Neuronal stem cell (in vitro differentiated cells): ENCODE data around the gene CYP2C19.

Experiments
- DNase-seq: peaks from one replicate; pipeline ENCODE4 v3.0.0-alpha.2; 2013; ENCODE audit warnings: low spot score
- H2AFZ ChIP-seq: one replicate; pipeline ENCODE4 v1.6.1; 2013; ENCODE audit warnings: mild to moderate bottlenecking, low read length, inconsistent platforms
- H2AK5ac ChIP-seq: 2 replicates; pipeline ENCODE4 v1.6.1; 2013; ENCODE audit warnings: low read depth, mild to moderate bottlenecking, inconsistent platforms, low read length, moderate library complexity, mixed read lengths
- H2BK120ac ChIP-seq: 2 replicates; pipeline ENCODE4 v1.6.1; 2013; ENCODE audit warnings: low read depth, mild to moderate bottlenecking, inconsistent platforms, low read length, moderate library complexity, mixed read lengths
- H2BK12ac ChIP-seq: one replicate; pipeline ENCODE4 v1.6.1; 2013; ENCODE audit warnings: low read length, inconsistent platforms
- H2BK15ac ChIP-seq: 2 replicates; pipeline ENCODE4 v1.6.1; 2013; ENCODE audit warnings: mild to moderate bottlenecking, low read length, inconsistent platforms, mixed read lengths
- H2BK5ac ChIP-seq: one replicate; pipeline ENCODE4 v1.6.1; 2013; ENCODE audit warnings: inconsistent platforms, mild to moderate bottlenecking, low read length, moderate library complexity
- H3K14ac ChIP-seq: one replicate; pipeline ENCODE4 v1.6.1; 2013; ENCODE audit warnings: low read length, inconsistent platforms
- H3K18ac ChIP-seq: 2 replicates; pipeline ENCODE4 v1.6.1; 2013; ENCODE audit warnings: low read length, inconsistent platforms
- H3K23ac ChIP-seq: 2 replicates; pipeline ENCODE4 v1.6.1; 2013; ENCODE audit warnings: low read depth, mild to moderate bottlenecking, mixed read lengths, low read length, inconsistent platforms; ENCODE audit not compliant: poor library complexity
- H3K27ac ChIP-seq: replicated peaks from 3 replicates; pipeline ENCODE4 v1.5.1; 2013; ENCODE audit warnings: low read length, inconsistent platforms
- H3K27me3 ChIP-seq, 3 experiments: 2 replicates each; pipeline ENCODE4 v1.6.1; 2013; ENCODE audit warnings: low read length in 3 of 3, mild to moderate bottlenecking in 2 of 3, inconsistent platforms in 1 of 3, low read depth in 1 of 3, mixed read lengths in 1 of 3, moderate library complexity in 1 of 3; ENCODE audit not compliant: control insufficient read depth in 3 of 3, insufficient read depth in 3 of 3
- H3K36me3 ChIP-seq, 2 donors: replicated peaks in 1 of 2; 2 replicates each; pipeline ENCODE4 v1.6.1; 2013; ENCODE audit warnings: low read length in 2 of 2; ENCODE audit not compliant: control insufficient read depth in 2 of 2, insufficient read depth in 2 of 2
- H3K4ac ChIP-seq: 2 replicates; pipeline ENCODE4 v1.6.1; 2013; ENCODE audit warnings: inconsistent platforms, mild to moderate bottlenecking, low read length, moderate library complexity
- H3K4me1 ChIP-seq, 2 donors: 1 replicate in 1 of 2; 2 replicates in 1 of 2; pipeline ENCODE4 v1.6.1; 2013; ENCODE audit warnings: low read length in 2 of 2, low read depth in 1 of 2; ENCODE audit not compliant: control insufficient read depth in 2 of 2, insufficient read depth in 1 of 2
- H3K4me2 ChIP-seq: one replicate; pipeline ENCODE4 v1.6.1; 2013; ENCODE audit warnings: mild to moderate bottlenecking, low read length, inconsistent platforms; ENCODE audit not compliant: insufficient read depth, poor library complexity, severe bottlenecking
- H3K4me3 ChIP-seq, 2 donors: 2 replicates each; pipeline ENCODE4 v1.5.1; 2013; ENCODE audit warnings: low read length in 2 of 2, mild to moderate bottlenecking in 2 of 2, inconsistent platforms in 1 of 2, moderate library complexity in 1 of 2
- H3K79me1 ChIP-seq: one replicate; pipeline ENCODE4 v1.6.1; 2013; ENCODE audit warnings: low read depth, mild to moderate bottlenecking, inconsistent platforms, low read length, moderate library complexity
- H3K9ac ChIP-seq: one replicate; pipeline ENCODE4 v1.6.1; 2013; ENCODE audit warnings: mild to moderate bottlenecking, low read depth, low read length, inconsistent platforms; ENCODE audit not compliant: poor library complexity
- H3K9me3 ChIP-seq, 2 donors: replicated peaks in 1 of 2; 2 replicates each; pipeline versions ENCODE3 to v1.6.1; 2013; ENCODE audit warnings: low read length in 2 of 2, mild to moderate bottlenecking in 2 of 2, inconsistent platforms in 1 of 2, low read depth in 1 of 2, mixed read lengths in 1 of 2, moderate library complexity in 1 of 2; ENCODE audit not compliant: control insufficient read depth in 2 of 2, insufficient read depth in 1 of 2
- H4K8ac ChIP-seq: one replicate; pipeline ENCODE4 v1.6.1; 2013; ENCODE audit warnings: low read depth, mild to moderate bottlenecking, inconsistent platforms, low read length, moderate library complexity
- H4K91ac ChIP-seq: one replicate; pipeline ENCODE4 v1.6.1; 2013; ENCODE audit warnings: low read length, low read depth, mild to moderate bottlenecking, inconsistent platforms; ENCODE audit not compliant: poor library complexity
- WGBS, 2 donors: extraction: QIAGEN DNeasy Blood & Tissue Kit; methylation state at CpG; one replicate each; pipeline ENCODE4 v1.1.7; 2013; ENCODE audit warnings: missing lambda C conversion rate in 2 of 2, mixed read lengths in 1 of 2; ENCODE audit not compliant: insufficient read length in 2 of 2, insufficient replicate concordance in 1 of 2; ENCODE audit errors: extremely low coverage in 2 of 2; 5-methylcytosine and 5-hydroxymethylcytosine counted together

The CYP2C19 gene

DNA sequence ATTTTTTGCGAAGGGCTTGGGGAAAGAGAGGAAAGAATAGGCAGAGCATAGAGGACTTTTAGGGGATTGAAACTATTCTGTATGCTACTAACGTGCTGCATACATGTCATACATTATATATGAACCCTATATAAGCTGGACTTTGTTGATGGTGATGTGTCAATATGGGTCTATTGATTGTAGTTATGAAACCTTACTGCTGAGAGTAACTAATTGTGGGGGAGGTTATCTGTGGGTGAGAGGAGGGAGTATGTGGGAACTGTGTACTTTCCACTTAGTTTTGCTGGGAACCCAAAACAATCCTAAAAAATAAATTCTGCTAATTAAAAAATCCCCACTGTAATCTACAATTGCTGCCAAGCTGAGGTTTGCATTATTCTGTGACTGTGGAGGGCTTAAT, 15.3 kb upstream of the CYP2C19 start:
- no peaks in the 10 kb centered on the region for H3K27me3 ChIP-seq
- H2AK5ac ChIP-seq: no peak overlapping the region
- no peak overlapping the region for H3K4me3 ChIP-seq
- no peak overlapping the region for H3K14ac ChIP-seq
- H4K8ac ChIP-seq: no peak overlapping the region
- H3K18ac ChIP-seq: no peak overlapping the region
- H3K4me1 ChIP-seq: no peaks in the 10 kb centered on the region
- no peak overlapping the region for H3K9ac ChIP-seq
- H4K91ac ChIP-seq: no peak overlapping the region
- no peak overlapping the region for H3K23ac ChIP-seq
- WGBS, 2 donors: no CpG with 5 or more reads among the region's 2 CpGs
- H2BK5ac ChIP-seq: no peak overlapping the region
- H3K27ac ChIP-seq: no peak overlapping the region
- no peaks in the 10 kb centered on the region for H3K9me3 ChIP-seq
- no peak overlapping the region for H2BK12ac ChIP-seq
- H2BK15ac ChIP-seq: no peak overlapping the region
- no peak overlapping the region for H2BK120ac ChIP-seq
- H2AFZ ChIP-seq: no peak overlapping the region
- H3K4me2 ChIP-seq: no peak overlapping the region
- DNase-seq: no peak
- no peaks in the 10 kb centered on the region for H3K36me3 ChIP-seq
- no peak overlapping the region for H3K4ac ChIP-seq
- H3K79me1 ChIP-seq: no peaks in the 10 kb centered on the region

DNA sequence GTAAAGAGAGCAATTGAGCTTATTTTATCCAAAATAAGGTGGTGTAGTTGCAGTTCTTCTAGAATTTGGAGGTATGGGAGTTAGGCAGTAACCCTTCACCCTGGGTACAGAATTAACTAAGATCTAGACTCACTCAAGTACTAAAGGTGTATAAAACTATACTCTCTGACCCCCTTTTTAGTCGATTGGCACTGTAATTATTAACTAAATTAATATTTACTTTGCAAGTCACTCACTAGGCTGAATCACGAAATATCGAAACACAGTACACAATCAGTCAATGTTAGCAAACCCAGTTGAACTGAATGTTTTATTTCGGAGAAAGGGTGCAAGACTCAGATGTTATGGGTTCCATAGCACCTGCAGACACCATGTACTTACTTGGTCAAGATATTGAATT, 14.6 kb upstream of the CYP2C19 start:
- Histone ChIP-seq H4K8ac (no peak overlapping the region), H2AK5ac (no peak overlapping the region), H3K27me3 (no peaks in the 10 kb centered on the region), H3K27ac (no peak overlapping the region), H3K14ac (no peak overlapping the region), H2BK15ac (no peak overlapping the region), H3K4me2 (no peak overlapping the region), H3K4me1 (no peaks in the 10 kb centered on the region), H3K36me3 (no peaks in the 10 kb centered on the region), H2BK5ac (no peak overlapping the region), H3K9me3 (no peaks in the 10 kb centered on the region), H3K23ac (no peak overlapping the region), H3K4me3 (no peak overlapping the region), H3K18ac (no peak overlapping the region), H3K4ac (no peak overlapping the region), H3K9ac (no peak overlapping the region), H2BK120ac (no peak overlapping the region), H2BK12ac (no peak overlapping the region), H4K91ac (no peak overlapping the region), H2AFZ (no peak overlapping the region), H3K79me1 (no peaks in the 10 kb centered on the region)
- no peak for DNase-seq
- no CpG with 5 or more reads among the region's 4 CpGs for WGBS, 2 donors

DNA sequence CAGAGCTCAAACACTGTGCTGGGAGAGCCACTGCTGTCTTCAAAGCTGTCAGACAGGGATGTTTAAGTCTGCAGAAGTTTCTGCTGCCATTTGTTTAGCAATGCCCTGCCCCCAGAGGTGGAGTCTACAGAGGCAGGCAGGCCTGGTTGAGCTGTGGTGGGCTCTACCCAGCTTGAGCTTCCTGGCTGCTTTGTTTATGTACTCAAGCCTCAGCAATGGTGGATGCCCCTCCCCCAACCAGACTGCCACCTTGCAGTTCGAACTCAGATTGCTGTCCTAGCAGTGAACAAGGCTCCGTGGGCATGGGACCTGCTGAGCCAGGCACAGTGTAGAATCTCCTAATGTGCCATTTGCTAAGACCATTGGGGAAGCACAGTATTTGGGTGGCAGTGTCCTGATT, 4.6 kb upstream of the CYP2C19 start:
- H2BK120ac ChIP-seq: no peak overlapping the region
- DNase-seq: no peak

GRCh38 chr10:94760586-94761178, 1.8 kb upstream of the CYP2C19 start:
- H2AFZ ChIP-seq: no peak overlapping the region
- H2BK15ac ChIP-seq: no peak overlapping the region
- H3K14ac ChIP-seq: no peak overlapping the region
- no peak overlapping the region for H3K4me3 ChIP-seq
- H3K4me2 ChIP-seq: no peak overlapping the region
- no peaks in the 10 kb centered on the region for H3K4me1 ChIP-seq
- DNase-seq: no peak
- no peak overlapping the region for H3K23ac ChIP-seq
- H3K27me3 ChIP-seq: no peaks in the 10 kb centered on the region
- no peak overlapping the region for H4K8ac ChIP-seq
- no peak overlapping the region for H4K91ac ChIP-seq
- H2BK120ac ChIP-seq: no peak overlapping the region
- H3K18ac ChIP-seq: no peak overlapping the region
- no peak overlapping the region for H2BK12ac ChIP-seq
- H2BK5ac ChIP-seq: no peak overlapping the region
- H3K4ac ChIP-seq: no peak overlapping the region
- no CpG with 5 or more reads among the region's 2 CpGs for WGBS, 2 donors
- no peaks in the 10 kb centered on the region for H3K36me3 ChIP-seq
- H3K79me1 ChIP-seq: no peaks in the 10 kb centered on the region
- no peak overlapping the region for H3K9ac ChIP-seq
- H3K9me3 ChIP-seq: no peaks in the 10 kb centered on the region
- H3K27ac ChIP-seq: no peak overlapping the region
- no peak overlapping the region for H2AK5ac ChIP-seq

More for the DNA sequence above, 4.6 kb upstream of the CYP2C19 start:
- H3K27ac ChIP-seq: no peak overlapping the region
- peak overlapping the region; percentile 53 for H2AFZ ChIP-seq
- no peak overlapping the region for H2AK5ac ChIP-seq
- H2BK12ac ChIP-seq: no peak overlapping the region
- WGBS, 2 donors: no CpG with 5 or more reads among the region's 2 CpGs
- no peak overlapping the region for H3K9ac ChIP-seq
- H2BK5ac ChIP-seq: no peak overlapping the region
- H3K23ac ChIP-seq: no peak overlapping the region
- H3K18ac ChIP-seq: no peak overlapping the region
- H3K79me1 ChIP-seq: no peaks in the 10 kb centered on the region
- no peak overlapping the region for H3K4ac ChIP-seq
- no peak overlapping the region for H4K8ac ChIP-seq
- no peak overlapping the region for H3K4me2 ChIP-seq
- no peaks in the 10 kb centered on the region for H3K27me3 ChIP-seq
- H3K4me1 ChIP-seq: no peaks in the 10 kb centered on the region
- H3K9me3 ChIP-seq: no peaks in the 10 kb centered on the region
- no peaks in the 10 kb centered on the region for H3K36me3 ChIP-seq
- H3K4me3 ChIP-seq: no peak overlapping the region
- H2BK15ac ChIP-seq: no peak overlapping the region
- no peak overlapping the region for H3K14ac ChIP-seq
- no peak overlapping the region for H4K91ac ChIP-seq
